Measurements from ENCODE around the gene SERINC4.
"Not testable (repeated sequence)": the region's sequence is repeated elsewhere in the genome, so short reads cannot be mapped to it uniquely, and the experiment has no call there.

SERINC4 gene

GRCh38 chr15:43799945-43800285 is at the start of gene SERINC4:
SERINC4 (minus strand) TSS chr15:43800220; CDS start chr15:43799986, 234 bp downstream.
- TF ChIP-seq CTCF (IDR thresholded peaks at IDR 0.05; ENCODE audit: borderline replicate concordance, insufficient read depth, low read depth, low read length) = no peak
- H3K4me3 ChIP-seq (ENCODE audit: low read depth, low read length) = peak within 1 kb of the TSS; percentile 81

- TF ChIP-seq CTCF (IDR thresholded peaks at IDR 0.05; ENCODE audit: borderline replicate concordance, insufficient read depth, low read depth, low read length) = no peak
- H3K4me3 ChIP-seq (ENCODE audit: low read depth, low read length) = no peak overlapping the region
Observed at GRCh38 chr15:43845421-43845820, 45.4 kb upstream of the SERINC4 start.

- H3K4me3 ChIP-seq (ENCODE audit: low read depth, low read length) = not testable (repeated sequence)
Observed at GRCh38 chr15:43832485-43832884, 32.5 kb upstream of the SERINC4 start.

GRCh38 chr15:43831519-43832052 is 31.6 kb upstream of the SERINC4 start:
- not testable (repeated sequence) for H3K4me3 ChIP-seq (ENCODE audit: low read depth, low read length)

- not testable (repeated sequence) for H3K4me3 ChIP-seq (ENCODE audit: low read depth, low read length)
Observed at GRCh38 chr15:43830691-43831275, 30.8 kb upstream of the SERINC4 start.

GRCh38 chr15:43829951-43830540 is 30.0 kb upstream of the SERINC4 start:
- H3K4me3 ChIP-seq (ENCODE audit: low read depth, low read length) = not testable (repeated sequence)

DNA sequence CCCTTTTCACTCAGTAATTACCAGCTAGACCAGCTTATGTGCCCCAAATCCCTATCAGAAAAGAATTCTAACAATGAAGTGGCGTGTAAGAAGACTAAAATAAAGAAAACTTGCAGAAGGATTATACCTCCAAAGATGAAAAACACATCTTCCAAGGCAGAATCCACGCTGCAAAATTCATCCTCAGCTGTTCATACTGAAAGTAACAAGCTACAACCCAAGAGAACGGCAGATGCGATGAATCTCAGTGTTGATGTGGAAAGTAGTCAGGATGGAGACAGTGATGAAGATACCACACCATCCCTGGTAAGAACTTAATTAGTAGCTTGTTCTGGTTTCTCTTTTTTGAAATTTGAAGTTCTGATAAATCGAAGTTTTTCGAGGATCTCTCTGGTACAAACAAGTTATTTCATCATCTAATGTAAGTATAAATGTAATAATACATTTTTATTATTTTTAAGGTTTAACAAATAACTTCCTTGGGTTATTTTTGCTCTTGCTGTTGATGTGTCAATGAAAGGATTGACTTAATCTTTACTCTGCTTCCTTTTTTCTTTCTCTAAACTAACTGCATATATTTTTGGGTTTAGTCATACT is 28.1 kb upstream of the SERINC4 start:
- TF ChIP-seq CTCF (IDR thresholded peaks at IDR 0.05; ENCODE audit: borderline replicate concordance, insufficient read depth, low read depth, low read length) = no peak
- peak overlapping the region; percentile 89 for H3K4me3 ChIP-seq (ENCODE audit: low read depth, low read length)

DNA sequence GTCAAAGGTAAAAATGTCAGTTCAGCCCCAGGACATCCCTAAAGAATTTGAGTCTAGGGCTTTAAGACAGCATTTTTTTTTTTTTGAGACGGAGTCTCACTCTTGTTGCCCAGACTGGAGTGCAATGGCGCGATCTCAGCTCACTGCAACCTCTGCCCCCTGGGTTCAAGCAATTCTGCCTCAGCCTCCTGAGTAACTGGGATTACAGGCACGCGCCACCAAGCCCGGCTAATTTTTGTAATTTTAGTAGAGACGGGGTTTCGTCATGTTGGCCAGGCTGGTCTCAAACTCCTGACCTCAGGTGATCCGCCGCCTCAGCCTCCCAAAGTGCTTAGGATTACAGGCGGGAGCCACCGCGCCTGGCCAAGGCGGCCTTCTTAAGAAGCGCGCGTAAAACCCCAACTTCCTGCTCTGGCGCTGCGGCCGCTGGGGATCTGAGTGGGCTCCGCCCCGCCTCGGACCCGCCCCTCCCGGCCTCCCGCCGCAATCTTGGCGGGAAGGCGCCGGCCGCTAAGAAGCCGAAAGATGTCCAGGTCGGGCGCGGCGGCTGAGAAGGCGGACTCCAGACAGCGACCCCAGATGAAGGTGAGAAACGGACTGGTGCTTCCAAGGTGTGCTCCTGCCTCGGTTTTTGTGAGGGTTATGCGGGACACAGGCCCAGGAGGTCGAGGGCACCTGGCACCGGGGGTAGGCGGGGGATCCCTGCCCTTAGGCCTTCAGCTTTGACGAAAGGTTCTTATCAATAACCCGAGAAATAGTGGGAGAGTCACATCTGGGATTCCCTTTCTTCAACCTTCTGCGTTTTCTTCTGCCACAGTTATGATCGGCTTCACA is 26.7 kb upstream of the SERINC4 start, which contains the start of gene WDR76:
WDR76 (plus strand) TSS at position 495 of the 834 bp plus-strand sequence; CDS start at position 526, 31 bp downstream.
- no peak for TF ChIP-seq CTCF (IDR thresholded peaks at IDR 0.05; ENCODE audit: borderline replicate concordance, insufficient read depth, low read depth, low read length)

DNA sequence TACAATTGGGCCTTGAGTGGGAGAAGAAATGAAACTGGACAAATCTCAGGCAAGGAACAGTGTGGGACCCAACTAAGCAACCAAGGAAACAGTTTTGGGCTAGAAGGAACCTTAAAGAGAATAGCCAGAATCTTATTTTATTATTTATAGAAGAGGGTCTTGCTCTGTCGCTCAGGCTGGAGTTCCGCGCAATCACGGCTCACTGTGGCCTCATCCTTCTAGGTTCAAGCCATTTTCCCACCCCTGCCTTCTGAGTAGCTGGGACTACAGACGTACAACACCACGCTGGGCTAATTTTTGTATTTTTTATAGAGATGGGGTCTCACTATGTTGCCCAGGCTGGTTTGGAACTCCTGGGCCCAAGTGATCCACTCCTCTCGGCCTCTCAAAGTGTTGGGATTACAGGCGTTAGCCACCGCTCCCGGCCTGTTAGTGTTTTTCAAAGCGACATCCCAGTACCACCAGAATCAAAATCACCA is 26.0 kb upstream of the SERINC4 start:
- no peak overlapping the region for H3K4me3 ChIP-seq (ENCODE audit: low read depth, low read length)
- no peak for TF ChIP-seq CTCF (IDR thresholded peaks at IDR 0.05; ENCODE audit: borderline replicate concordance, insufficient read depth, low read depth, low read length)

More for the DNA sequence above, 26.7 kb upstream of the SERINC4 start, which contains the start of gene WDR76:
- peak within 1 kb of the TSS; percentile 89 for H3K4me3 ChIP-seq (ENCODE audit: low read depth, low read length)

- H3K4me3 ChIP-seq (ENCODE audit: low read depth, low read length) = not testable (repeated sequence)
Observed at GRCh38 chr15:43825305-43825704, 25.3 kb upstream of the SERINC4 start.

Measured in GM12875 (cell line).